HG03175 (cell line): ENCODE measurements around the gene MB21D2.
"Not testable (repeated sequence)": the region's sequence is repeated elsewhere in the genome, so short reads cannot be mapped to it uniquely, and the experiment has no call there.

Source experiments
- ATAC-seq: cut with Tn5 transposase; IDR thresholded peaks from one replicate; pipeline ENCODE4 v1.9.1; 2021; ENCODE audit warnings: mild to moderate bottlenecking, moderate library complexity; ENCODE audit not compliant: unreplicated experiment

MB21D2 gene, protein sequence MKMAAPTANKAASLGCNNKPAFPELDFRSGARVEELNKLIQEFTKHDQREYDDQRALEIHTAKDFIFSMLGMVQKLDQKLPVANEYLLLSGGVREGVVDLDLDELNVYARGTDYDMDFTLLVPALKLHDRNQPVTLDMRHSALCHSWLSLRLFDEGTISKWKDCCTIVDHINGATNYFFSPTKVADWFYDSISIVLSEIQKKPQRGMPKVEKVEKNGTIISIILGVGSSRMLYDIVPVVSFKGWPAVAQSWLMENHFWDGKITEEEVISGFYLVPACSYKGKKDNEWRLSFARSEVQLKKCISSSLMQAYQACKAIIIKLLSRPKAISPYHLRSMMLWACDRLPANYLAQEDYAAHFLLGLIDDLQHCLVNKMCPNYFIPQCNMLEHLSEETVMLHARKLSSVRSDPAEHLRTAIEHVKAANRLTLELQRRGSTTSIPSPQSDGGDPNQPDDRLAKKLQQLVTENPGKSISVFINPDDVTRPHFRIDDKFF

GRCh38 chr3:192917404-192918274 is at the start of gene MB21D2:
TSS of gene MB21D2 (minus strand) at chr3:192917856. CDS start at chr3:192917840, 16 bp downstream.
- ATAC-seq = peak; percentile 58

DNA sequence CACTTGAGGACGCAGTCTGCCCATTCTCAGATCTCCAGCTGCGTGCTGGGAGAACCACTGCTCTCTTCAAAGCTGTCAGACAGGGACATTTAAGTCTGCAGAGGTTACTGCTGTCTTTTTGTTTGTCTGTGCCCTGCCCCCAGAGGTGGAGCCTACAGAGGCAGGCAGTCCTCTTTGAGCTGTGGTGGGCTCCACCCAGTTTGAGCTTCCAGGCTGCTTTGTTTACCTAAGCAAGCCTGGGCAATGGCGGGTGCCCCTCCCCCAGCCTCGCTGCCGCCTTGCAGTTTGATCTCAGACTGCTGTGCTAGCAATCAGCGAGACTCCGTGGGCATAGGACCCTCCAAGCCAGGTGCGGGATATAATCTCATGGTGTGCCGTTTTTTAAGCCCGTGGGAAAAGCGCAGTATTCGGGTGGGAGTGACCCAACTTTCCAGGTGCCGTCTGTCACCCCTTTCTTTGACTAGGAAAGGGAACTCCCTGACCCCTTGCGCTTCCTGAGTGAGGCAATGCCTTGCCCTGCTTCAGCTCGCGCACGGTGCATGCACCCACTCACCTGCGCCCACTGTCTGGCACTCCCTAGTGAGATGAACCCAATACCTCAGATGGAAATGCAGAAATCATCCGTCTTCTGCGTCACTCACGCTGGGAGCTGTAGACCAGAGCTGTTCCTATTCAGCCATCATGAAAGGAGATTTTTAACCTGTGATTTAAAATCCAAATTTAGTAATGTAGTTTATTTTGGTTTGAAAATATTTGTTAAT is 47.5 kb upstream of the MB21D2 start:
- not testable (repeated sequence) for ATAC-seq

DNA sequence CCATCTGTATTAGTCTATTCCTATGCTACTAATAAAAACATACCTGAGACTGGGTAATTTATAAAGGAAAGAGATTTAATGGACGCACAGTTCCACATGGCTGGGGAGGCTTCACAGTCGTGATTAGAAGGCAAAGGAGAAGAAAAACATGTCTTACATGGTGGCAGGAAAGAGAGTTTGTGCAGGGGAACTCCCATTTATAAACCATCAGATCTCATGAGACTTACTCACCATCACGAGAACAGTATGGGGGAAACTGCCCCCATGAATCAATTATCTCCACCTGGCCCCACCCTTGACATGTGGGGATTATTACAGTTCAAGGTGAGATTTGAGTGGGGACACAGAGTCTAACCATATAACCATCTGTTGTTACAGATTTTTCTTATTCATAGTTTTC is 42.1 kb upstream of the MB21D2 start:
- no peak for ATAC-seq

- ATAC-seq = no peak
Measured at GRCh38 chr3:192958219-192958872, 40.7 kb upstream of the MB21D2 start.

DNA sequence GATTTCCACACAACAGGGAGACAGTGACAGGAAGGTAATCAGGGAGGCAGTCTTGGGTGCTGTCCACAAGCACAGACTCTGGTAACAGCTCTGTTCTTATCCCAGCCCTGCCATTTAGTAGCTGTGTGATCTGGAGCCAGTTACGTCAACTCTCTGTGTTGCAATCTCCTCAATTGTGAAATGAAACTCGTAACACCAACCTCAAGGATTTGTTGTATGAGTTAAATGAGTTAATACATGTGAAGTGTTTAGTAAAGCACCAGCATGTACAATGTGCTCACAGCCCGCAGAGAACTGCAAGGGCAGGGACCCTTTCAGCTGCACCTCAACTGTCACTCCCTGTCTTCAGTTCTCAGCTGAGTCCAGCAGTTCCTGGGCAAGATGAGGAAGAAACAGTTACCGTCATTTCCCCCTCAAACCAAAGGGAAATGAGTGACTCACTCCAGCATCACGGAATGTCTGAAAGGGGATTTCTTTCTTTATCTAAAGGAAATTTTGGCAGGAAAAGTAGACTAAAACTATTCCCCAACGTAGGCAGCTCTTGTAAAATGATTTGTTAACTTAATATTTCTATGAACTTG is 39.9 kb upstream of the MB21D2 start:
- ATAC-seq = no peak

DNA sequence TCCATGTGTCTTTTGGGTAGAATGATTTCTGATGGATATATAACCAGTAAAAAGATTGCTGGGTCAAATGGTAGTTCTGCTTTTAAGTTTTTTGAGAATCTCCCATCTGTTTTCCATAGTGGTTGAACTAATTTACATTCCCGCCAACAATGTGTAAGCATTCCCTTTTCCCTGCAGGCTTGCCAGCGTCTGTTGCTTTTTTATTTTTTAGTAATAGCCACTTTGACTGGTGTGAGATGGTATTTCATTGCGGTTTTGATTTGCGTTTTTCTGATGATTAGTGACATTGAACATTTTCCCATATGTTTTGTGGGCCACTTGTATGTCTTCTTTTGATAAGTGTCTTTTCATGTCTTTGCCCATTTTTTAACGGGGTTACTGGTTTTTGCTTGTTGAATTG is 36.3 kb upstream of the MB21D2 start:
- ATAC-seq = no peak

DNA sequence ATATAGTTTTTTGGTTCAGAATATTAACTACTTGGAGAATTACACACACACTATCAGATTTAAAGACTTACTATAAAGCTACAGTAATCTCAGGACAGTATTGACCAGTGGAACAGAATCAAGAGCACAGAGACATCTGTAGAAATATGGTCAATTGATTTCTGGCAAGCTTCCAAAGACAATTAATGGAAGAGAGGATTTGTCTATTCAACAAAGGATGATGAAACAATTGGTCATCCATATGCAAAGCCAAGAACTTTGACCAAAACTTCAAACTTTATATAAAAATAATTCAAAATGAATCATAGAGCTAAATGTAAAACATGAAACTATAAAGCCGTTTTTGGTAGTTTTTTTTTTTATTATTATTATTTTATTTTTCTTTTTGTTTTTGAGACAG is 29.8 kb upstream of the MB21D2 start:
- ATAC-seq = no peak

GRCh38 chr3:192943393-192943792 is 25.7 kb upstream of the MB21D2 start:
- ATAC-seq = no peak

DNA sequence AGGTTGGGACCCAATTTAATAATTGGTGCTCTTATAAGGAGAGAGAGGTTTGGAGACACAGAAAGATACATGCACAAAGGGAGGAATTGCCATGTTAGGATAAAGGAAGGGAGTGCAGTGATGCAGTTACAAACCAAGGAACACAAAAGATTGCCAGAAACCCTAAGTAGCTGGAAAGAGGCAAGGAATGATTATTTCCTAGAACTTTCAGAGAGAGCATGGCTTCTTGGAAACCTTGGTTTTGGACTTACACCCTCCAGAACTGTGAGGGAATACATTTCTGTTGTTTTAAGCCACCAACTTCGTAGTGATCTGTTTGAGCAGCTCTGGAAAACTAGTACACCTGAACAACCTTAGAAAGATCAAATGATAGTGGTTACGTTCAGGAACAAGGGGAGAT is 25.0 kb upstream of the MB21D2 start:
- no peak for ATAC-seq

GRCh38 chr3:192940129-192940528 is 22.5 kb upstream of the MB21D2 start:
- no peak for ATAC-seq

DNA sequence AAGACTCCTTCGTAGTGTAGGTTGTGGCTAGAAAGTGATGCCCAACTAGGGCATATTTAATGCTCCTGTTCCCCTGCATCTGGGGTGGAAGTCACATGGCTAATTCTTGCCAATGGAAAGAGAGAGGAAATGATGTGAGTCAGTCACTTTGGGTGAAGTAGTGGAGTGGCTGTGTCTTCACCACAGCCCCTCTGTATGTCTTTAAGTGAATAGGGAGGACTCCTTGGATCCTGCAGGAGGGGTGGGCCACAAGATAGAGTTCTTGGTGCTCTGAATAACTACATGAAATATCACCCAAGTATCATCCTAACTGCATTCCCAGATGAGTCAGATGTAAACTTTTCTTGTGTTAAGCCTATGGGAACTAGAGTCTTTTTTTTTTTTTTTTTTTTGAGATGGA is 17.8 kb upstream of the MB21D2 start:
- no peak for ATAC-seq

DNA sequence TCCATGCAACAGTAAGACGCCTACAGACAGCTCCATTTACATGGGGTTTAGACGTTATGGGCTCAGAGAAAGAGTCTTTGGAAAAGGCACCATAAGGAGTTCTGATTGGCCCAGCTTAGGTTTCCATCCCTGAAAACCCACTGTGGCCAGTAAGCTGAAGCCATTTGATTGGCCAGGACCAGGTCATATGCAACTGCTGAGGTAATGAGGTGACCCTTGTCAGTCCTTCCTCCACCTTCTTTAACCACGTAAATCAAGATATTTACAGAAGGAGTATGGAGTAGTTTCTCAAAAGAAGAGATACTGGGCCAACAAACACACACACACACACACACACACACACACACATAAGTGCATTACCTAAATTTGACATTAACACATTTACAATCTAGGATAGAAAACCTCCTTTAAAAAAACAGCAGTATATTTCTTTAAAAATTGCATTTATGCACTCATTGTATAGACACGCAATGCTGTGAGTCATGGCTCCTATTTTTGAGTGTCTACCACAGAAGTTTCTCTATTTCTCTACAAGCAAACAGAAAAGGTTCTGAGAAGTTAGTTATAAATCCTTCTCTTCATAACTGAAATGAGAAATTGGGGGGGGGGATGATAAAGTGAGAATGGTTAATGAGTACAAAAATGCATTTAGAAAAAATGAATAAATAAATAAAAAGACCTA is 16.3 kb upstream of the MB21D2 start:
- ATAC-seq = no peak

GRCh38 chr3:192933259-192933658 is 15.6 kb upstream of the MB21D2 start:
- no peak for ATAC-seq

DNA sequence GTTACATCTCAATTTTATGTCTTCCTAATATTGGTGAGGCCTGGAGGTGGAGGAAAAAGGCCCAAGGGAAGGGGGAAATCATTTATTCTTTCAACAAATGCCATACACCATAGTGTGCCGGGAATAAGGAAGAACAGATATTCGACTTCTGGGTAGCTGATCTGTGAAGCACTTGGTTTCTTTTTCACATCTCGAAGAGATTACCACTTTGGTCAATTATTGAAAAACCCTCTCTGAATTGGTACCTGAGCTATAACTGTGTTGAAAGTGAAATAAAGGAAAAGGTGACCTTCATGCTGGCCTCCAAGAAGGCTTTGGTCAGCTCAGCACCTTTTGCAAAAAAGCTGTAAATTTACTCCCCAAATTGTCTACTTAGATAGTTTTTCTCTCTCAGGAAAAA is 14.2 kb upstream of the MB21D2 start:
- peak; percentile 60 for ATAC-seq

GRCh38 chr3:192930577-192930976 is 12.9 kb upstream of the MB21D2 start:
- no peak for ATAC-seq

- no peak for ATAC-seq
Measured at GRCh38 chr3:192929755-192930547, 12.3 kb upstream of the MB21D2 start.

- no peak for ATAC-seq
Measured at GRCh38 chr3:192929146-192929545, 11.5 kb upstream of the MB21D2 start.

DNA sequence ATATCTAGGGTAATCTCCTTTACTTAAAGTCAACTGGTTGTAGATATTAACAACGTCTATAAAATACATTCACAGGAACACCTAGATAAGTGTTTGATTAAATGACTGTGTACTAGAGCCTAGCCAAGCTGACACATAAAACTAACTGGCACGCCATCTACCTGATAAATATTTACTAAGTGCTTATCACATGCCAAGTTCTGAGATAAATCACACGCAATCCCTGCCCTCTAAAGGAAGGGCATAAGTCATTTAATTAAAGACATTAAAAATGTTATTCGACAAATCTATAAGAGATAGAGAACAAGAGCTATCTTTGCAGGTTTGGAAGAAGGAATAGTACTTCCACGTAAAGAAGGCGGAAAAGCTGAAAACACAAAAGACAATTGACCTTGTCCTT is 11.1 kb upstream of the MB21D2 start:
- no peak for ATAC-seq

GRCh38 chr3:192928016-192928415 is 10.4 kb upstream of the MB21D2 start:
- no peak for ATAC-seq
